Anterior cingulate cortex (tissue), 58 donors: ENCODE data around the gene SESN1.
A peak's percentile ranks its signal among the peaks of the same experiment; 100 is the strongest.
"Not testable (repeated sequence)": the region's sequence is repeated elsewhere in the genome, so short reads cannot be mapped to it uniquely, and the experiment has no call there.

Source experiments
- DNase-seq, 58 donors: peaks; one replicate each; lab custom pipeline; 2025; lab: John Stamatoyannopoulos, UW

SESN1 gene

DNA sequence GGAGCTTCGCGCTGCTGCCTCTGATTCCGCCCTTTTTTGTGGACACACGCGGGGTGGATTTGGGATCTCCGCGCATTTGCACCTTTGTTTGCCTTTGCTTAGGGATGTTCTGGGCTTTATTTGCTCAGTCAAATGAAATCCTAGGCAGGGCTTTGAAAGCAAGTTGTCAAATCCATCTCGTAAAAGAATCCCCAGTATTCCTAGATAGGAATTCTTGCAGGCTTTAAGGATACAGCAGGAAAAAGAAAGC, 1.1 kb upstream of the SESN1 start:
- DNase-seq = no peak

GRCh38 chr6:109095036-109095834, 589 bp upstream of the SESN1 start, which contains the start of gene CEP57L1:
Gene CEP57L1, plus strand, starts transcription at chr6:109095507. Its CDS starts 49,715 bp downstream, at chr6:109145222.
- peak; percentile 82 to 98 (median 95) for DNase-seq

DNA sequence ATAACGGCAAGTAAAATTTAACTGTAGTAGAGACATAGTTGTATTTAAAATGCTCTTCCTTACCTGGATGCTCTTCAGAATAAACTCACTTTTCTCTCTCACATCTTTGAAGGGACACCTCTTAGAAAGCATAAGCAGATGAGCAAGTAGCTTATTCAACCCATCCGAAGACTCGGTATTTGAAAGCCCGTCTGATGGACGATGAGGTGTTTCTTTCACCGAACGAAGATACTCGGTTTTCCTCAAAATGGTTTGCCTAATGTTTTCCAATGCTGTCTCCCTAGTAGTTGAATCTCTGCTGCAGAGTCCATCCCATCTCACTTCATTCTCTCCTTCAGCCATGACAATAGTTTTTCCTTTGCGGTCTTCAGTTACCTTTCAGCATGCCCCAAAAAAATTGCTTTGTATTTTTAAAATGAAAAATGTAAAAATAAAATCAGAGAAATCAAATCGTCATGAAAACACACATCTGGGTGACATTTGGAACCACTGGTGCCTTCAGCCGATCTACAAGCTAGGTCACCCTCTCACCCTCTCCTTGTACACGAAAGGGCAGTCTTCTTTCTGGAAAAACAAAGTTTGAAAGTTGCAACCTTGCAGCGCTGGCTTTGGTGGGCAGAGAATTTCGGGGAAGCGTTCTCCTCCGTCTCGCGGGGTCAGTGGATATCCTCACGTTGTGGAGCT, 772 bp downstream of the SESN1 start:
- no peak for DNase-seq

DNA sequence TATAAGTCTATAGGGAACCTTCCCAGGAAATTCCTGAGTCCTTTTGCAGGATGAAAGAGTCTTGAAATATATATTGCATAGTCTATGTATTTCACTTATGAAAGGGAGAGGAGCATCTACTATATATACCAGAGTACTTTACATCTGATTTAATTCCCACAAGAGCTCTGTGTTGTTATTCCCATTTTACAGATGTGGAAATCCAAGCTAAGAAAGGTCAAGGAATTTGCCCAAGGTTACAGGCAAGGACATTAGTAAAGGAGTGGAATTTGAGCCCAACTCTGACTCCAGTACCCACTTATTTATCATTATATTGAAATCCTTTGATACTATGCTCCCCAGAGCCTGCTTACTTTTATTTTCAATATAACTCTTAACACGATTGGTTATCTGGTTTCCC, 2.6 kb downstream of the SESN1 start:
- DNase-seq = no peak

DNA sequence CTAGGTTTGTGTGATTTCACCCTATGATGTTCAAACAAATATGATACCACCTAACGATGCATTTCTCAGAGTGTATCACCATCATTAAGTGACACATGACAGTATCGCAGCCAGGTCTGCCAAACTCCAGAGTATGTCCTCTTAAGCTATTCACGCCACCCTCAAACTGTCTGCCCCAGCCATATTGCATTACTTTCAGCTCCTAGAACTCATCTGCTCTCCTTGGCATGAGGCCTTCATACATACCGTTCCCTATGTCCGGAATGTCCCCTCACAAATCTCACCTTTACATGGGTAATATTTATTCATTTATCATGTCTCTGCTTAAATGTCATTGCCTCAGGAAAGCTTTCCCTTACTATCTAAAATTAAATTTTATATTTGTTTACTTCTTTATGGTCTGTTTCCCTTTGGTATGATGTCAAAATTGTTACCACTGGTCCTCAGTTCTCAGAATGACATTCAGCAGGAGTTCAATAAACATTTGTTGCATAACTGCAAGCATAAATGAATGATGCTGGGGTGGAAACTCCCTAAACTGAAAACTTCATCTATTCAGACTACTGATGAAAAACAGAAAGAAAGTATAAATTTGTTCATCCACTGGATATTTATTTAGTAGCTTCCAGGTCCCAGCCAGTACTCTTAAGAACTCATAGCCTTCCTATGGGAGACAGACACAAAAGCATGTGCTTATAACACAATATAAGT, 3.2 kb downstream of the SESN1 start:
- DNase-seq = no peak

- no peak for DNase-seq
These were observed 5.7 kb downstream of the SESN1 start for GRCh38 chr6:109088995-109089394.

- peak in 4 of 58 donors; percentile 4 to 20 (median 18) for DNase-seq
These were observed 6.9 kb downstream of the SESN1 start for GRCh38 chr6:109087661-109088264.

- not testable (repeated sequence) for DNase-seq
These were observed 10.5 kb downstream of the SESN1 start for GRCh38 chr6:109084146-109084545.

DNA sequence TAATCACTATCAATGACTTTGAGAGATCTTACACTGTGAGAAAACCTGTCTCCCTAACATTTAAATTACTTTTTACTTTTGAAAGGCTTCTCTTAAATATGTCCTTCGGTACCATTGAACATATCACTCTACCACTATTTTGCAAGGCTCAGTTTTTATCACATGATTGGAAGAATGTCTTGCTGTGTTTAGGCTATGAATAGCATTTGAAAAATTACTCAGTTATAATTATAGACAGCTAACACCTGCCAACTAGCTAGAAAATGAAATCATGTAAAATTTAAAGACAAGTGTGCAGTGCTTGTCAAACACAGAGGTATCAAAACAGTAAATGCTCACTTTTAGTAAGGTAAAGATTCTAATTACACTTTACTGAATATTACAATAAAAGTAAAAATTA, 11.0 kb downstream of the SESN1 start:
- DNase-seq = no peak

DNA sequence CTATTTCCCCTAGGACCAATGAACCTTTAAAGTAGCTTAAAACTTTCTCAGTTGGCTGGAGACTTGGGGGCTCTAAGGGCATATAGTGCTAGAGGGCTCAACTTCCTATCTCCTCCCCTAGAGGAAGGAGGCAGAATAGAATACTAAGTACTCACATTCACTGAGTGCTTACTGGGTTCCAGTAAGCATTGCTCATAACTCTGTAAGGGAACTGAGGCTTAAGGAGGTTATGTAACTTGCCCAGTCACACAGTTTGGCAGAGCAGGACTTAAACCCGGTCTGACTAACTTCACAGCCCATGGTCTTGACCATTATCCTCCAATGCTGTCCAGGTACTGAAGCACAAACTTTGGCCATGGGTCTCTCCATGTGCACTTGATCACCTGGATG, 12.5 kb downstream of the SESN1 start:
- no peak for DNase-seq

GRCh38 chr6:109081516-109082187, 13.0 kb downstream of the SESN1 start:
- no peak for DNase-seq

DNA sequence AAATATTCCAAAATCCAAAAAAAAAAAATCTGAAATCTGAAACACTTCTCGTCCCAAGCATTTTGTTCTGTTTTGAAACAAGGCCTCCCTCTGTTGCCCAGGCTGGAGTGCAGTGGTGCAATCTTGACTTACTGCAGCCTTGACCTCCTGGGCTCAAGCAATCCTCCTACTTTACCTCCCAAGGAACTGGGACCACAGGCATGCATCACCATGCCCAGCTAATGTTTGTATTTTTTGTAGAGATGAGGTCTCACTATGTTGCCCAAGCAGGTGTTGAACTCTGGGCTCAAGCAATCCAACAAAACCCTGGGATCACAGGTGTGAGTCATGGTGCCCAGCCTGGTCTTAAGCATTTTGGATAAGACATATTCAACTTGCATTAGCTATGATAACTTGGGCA, 13.6 kb downstream of the SESN1 start:
- no peak for DNase-seq

- DNase-seq = peak in 36 of 58 donors; percentile 0 to 75 (median 23)
These were observed 14.7 kb downstream of the SESN1 start for GRCh38 chr6:109079981-109080380.

DNA sequence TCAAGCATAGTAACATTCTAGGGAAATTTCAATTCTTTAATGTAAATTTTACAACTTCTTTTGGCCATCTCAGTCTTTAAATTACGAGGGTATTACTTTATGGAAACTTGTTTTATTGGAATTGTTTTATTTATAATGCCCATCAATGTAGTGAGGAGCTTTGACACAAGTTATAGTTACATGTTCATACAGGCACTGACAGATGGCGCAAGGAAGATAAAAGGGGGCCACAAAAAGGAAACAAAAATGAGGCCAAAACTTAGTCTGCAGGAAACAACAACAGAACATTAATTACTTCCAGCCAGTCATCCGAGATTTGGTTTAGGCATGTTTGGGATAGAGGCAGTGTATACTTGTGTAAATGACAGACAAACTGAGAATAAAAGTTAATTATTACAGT, 18.3 kb downstream of the SESN1 start:
- no peak for DNase-seq

DNA sequence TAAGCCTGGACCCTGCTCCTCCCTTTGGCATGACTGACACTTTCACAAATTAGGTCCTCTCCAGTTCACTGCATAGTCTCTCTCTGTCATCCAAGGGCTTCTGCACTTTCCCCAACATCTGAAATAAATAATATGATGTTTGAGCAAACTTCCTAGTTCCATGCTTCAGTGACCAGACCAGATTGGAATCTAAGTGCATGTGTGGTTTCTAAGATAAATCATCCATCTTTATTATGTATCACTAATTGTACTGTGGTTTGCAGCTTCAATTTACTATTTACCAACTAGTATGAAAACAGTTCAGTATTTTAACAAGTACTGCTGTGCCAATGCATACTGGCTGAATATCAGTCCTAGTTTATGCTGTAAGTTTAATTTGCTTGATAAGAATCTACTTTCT, 18.7 kb downstream of the SESN1 start:
- DNase-seq = no peak

DNA sequence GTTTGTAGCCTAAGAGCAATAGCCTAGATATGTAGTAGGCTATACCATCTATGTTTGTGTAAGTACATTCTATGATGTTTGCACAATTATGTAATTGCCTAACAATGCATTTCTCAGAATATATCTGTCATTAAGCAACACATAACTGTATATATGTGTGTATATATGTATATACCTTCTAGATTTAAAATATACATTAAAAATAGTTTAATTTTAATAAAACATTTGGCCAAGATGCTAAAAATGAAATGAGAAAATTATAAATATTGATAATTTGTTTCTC, 20.6 kb downstream of the SESN1 start:
- no peak for DNase-seq

GRCh38 chr6:109073344-109074132, 21.1 kb downstream of the SESN1 start:
- peak in 11 of 58 donors; percentile 2 to 73 (median 13) for DNase-seq

DNA sequence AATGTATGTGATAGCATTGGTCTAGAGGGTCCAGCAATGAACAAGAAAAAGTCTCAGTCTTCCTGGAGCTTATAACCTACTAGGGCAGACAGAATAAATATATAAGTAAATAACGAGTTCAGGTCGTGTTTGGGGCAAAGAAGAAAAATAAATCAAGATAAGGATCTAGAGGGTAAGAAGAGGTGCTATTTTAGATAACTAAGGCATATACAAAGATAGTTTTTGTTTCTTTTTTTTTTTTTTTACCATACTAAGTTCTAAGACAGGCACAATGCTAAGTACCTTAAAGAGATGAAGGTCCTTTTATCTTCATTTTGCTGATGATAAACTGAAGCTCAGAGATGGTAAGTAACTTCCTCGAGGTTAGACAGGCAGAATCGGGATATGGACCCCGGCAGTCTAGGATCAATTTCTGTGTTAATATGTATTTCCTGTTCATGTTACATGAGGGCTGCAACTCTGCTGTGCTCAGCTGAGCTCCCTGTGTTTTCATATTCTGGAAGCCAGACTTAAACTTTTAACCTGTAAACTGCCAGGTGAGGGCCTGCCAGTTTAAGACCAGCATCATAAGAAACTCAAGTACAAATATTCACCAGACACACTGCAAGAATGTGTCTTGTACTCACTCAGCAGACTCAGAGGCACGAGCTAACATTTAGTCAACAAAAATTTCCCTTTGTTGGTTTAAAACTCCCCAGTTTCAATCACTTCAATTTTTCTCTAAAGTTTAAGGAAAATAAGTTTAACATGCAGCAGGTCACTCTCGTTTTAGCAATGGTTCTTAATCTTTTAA, 23.3 kb downstream of the SESN1 start:
- DNase-seq = no peak

- DNase-seq = no peak
These were observed 24.9 kb downstream of the SESN1 start for GRCh38 chr6:109069746-109070145.
